Lower leg skin (tissue), 3 donors: ENCODE measurements around the gene UBE2D4.

ENCODE experiments used
- CTCF ChIP-seq, 3 donors: fragments of 450-650 bp; IDR thresholded peaks; one replicate each; pipeline ENCODE4 v1.5.1; 2016; ENCODE audit warnings: antibody characterized with exemption in 3 of 3, mild to moderate bottlenecking in 3 of 3, moderate library complexity in 2 of 3
- POLR2A ChIP-seq, 2 donors: fragments of 450-650 bp; IDR thresholded peaks; one replicate each; pipeline ENCODE4 v1.6.1; 2016 to 2017; ENCODE audit warnings: antibody characterized with exemption in 2 of 2, mild to moderate bottlenecking in 1 of 2, moderate library complexity in 1 of 2

GRCh38 chr7:43891069-43891955, 34.9 kb upstream of the UBE2D4 start:
- TF ChIP-seq POLR2A (IDR thresholded peaks at IDR 0.05) (no peak), CTCF (IDR thresholded peaks at IDR 0.05) (no peak)
